Ishikawa (cell line): ENCODE results near the gene STAG3.
"Not testable (repeated sequence)": the region's sequence is repeated elsewhere in the genome, so short reads cannot be mapped to it uniquely, and the experiment has no call there.

Source experiments
- CEBPB ChIP-seq: IDR thresholded peaks from 2 replicates; pipeline ENCODE4 v1.6.1; 2012
- CREB1 ChIP-seq: IDR thresholded peaks from 2 replicates; pipeline ENCODE4 v1.6.1; 2012; ENCODE audit warnings: low read depth
- EGR1 ChIP-seq: IDR thresholded peaks from 2 replicates; pipeline ENCODE4 v1.6.1; 2012
- EP300 ChIP-seq: IDR thresholded peaks from 2 replicates; pipeline ENCODE4 v1.6.1; 2012; ENCODE audit warnings: borderline replicate concordance
- FOXM1 ChIP-seq: IDR thresholded peaks from 2 replicates; pipeline ENCODE4 v1.6.1; 2012; ENCODE audit warnings: low read depth, borderline replicate concordance
- NFIC ChIP-seq: IDR thresholded peaks from 2 replicates; pipeline ENCODE4 v1.6.1; 2012
- RAD21 ChIP-seq: IDR thresholded peaks from 2 replicates; pipeline ENCODE4 v1.6.1; 2012; ENCODE audit warnings: low read depth
- TAF1 ChIP-seq: IDR thresholded peaks from 2 replicates; pipeline ENCODE4 v1.6.1; 2012; ENCODE audit warnings: low read depth, mild to moderate bottlenecking
- TCF12 ChIP-seq: IDR thresholded peaks from 2 replicates; pipeline ENCODE4 v1.6.1; 2012; ENCODE audit warnings: low read depth
- TEAD4 ChIP-seq: IDR thresholded peaks from 2 replicates; pipeline ENCODE4 v1.6.1; 2012
- YY1 ChIP-seq: IDR thresholded peaks from 2 replicates; pipeline ENCODE4 v1.6.1; 2012; ENCODE audit warnings: low read depth
- ZBTB7A ChIP-seq: IDR thresholded peaks from 2 replicates; pipeline ENCODE4 v1.6.1; 2012; ENCODE audit warnings: low read depth
- TF ChIP-seq, protein P1 (sequence below): IDR thresholded peaks from 2 replicates; pipeline ENCODE4 v1.6.1; 2012
- TF ChIP-seq, protein P2 (sequence below): IDR thresholded peaks from 2 replicates; pipeline ENCODE4 v1.6.1; 2012; ENCODE audit warnings: low read depth, mild to moderate bottlenecking
- TF ChIP-seq, protein P3 (sequence below): IDR thresholded peaks from 2 replicates; pipeline ENCODE4 v1.6.1; 2012

The STAG3 gene

DNA sequence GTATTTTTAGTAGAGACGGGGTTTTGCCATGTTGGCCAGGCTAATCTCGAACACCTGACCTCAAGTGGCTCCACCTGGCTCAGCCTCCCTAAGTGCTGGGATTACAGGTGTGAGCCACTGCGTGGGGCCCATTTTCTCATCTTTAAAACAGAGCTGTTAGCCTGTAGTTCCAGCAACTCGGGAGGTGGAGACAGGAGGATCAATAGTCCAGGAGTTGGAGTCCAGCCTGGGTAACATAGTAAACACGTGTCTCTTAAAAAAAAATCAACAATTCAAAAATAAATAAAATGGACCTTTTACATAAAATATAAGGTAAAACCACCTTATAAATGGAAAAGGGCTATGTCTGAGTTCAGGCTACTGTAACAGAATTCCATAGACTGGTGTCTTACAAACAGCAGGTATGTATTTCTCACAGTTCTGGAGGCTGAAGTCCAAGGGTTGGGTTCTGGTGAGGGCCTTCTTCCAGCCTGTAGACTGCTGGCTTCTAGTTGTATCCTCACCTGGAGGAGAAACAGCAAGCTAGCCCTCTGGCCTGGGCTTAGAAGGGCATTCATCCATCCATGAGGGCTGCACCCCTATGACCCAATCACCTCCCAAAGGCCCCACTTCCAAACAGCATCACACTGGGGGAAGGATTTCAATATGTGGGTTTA, 35.0 kb downstream of the STAG3 start:
- TF ChIP-seq TAF1 (no peak), ZBTB7A (no peak), RAD21 (no peak), YY1 (no peak), CREB1 (no peak), FOXM1 (no peak), EP300 (no peak), TEAD4 (no peak), EGR1 (no peak), CEBPB (no peak)
- TF ChIP-seq, protein P1, sequence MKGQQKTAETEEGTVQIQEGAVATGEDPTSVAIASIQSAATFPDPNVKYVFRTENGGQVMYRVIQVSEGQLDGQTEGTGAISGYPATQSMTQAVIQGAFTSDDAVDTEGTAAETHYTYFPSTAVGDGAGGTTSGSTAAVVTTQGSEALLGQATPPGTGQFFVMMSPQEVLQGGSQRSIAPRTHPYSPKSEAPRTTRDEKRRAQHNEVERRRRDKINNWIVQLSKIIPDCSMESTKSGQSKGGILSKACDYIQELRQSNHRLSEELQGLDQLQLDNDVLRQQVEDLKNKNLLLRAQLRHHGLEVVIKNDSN, result no peak
- TF ChIP-seq, protein P2, sequence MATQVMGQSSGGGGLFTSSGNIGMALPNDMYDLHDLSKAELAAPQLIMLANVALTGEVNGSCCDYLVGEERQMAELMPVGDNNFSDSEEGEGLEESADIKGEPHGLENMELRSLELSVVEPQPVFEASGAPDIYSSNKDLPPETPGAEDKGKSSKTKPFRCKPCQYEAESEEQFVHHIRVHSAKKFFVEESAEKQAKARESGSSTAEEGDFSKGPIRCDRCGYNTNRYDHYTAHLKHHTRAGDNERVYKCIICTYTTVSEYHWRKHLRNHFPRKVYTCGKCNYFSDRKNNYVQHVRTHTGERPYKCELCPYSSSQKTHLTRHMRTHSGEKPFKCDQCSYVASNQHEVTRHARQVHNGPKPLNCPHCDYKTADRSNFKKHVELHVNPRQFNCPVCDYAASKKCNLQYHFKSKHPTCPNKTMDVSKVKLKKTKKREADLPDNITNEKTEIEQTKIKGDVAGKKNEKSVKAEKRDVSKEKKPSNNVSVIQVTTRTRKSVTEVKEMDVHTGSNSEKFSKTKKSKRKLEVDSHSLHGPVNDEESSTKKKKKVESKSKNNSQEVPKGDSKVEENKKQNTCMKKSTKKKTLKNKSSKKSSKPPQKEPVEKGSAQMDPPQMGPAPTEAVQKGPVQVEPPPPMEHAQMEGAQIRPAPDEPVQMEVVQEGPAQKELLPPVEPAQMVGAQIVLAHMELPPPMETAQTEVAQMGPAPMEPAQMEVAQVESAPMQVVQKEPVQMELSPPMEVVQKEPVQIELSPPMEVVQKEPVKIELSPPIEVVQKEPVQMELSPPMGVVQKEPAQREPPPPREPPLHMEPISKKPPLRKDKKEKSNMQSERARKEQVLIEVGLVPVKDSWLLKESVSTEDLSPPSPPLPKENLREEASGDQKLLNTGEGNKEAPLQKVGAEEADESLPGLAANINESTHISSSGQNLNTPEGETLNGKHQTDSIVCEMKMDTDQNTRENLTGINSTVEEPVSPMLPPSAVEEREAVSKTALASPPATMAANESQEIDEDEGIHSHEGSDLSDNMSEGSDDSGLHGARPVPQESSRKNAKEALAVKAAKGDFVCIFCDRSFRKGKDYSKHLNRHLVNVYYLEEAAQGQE, result no peak

DNA sequence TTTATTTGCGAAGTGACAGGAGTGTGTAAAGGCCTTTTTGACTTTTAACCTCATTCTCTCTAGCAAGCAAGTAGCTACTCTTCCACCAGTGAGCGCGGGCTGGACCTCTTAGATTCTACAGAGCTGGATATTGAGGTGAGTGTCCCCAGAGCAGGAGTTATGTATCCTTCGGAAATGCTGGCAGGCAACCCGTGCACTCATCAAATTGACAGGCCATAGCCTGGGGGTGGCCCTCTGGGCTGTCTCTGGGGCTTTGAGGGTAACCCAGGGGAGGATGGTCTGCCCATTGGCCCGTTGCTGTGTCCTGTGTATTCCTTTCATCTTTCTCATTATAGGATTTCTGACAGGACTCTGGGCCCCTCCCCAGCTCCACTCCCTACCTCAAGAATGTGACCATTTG, 36.0 kb downstream of the STAG3 start:
- TF ChIP-seq EP300, result no peak
- TF ChIP-seq ZBTB7A, result no peak
- no peak for TF ChIP-seq RAD21

DNA sequence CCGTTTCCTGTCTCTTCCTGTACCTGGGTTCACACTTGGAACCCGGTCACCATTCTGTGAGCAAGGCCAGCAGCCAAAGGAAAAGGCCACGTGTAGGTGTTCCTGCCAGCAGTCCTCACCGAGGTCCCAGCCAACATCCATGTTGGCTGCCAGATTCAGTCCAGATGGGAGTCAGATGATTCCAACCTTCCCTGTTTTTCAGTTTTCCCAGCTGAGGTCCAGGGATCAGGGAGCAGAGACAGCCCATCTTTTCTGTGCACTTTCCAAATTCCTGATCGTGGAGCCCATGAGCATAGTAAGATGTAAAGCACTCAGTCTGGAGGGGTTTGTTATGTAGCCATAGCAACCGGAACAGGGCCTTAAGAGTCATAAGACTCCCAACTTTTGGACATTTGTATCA, 38.2 kb downstream of the STAG3 start:
- TF ChIP-seq ZBTB7A (no peak), NFIC (no peak), RAD21 (no peak), TAF1 (no peak)
- TF ChIP-seq, protein P1, result no peak

DNA sequence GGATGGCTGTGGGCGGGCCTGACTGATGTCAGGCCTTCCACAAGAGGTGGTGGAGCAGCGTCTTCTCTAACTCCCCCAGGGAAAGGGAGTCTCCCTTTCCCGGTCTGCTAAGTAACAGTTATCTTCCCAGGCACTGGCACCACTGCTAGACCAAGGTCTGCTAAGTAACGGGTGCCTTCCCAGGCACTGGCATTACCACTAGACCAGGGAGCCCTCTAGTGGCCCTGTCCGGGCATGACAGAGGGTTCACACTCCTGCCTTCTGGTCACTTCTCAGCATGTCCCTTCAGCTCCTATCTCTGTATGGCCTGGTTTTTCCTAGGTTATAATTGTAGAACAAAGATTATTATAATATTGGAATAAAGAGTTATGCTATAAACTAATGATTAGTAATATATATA, 40.2 kb downstream of the STAG3 start:
- TF ChIP-seq RAD21, result peak; percentile 44

DNA sequence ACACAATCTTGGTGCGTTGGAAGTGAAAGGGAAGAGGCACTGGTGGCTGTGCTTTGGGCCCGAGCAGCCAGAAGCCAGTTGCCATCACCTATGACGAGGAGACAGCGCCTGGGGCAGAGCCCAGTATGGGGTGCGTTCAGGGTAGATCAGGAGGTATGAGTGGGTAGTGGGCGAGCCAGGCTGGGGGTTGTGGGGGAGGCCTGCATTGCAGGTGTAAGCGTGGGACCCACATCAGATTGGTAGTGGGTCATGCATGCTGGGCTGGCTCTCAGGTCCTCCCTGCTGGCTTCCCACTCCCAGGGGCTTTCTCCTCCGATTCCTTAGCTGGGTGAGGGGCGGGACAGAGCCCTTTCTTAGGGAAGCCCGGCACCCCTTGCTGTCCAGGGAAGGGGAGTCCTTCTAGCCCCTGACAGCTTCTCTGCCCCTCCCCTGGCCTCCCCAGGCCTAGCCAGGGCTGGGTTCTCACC, 41.6 kb downstream of the STAG3 start:
- no peak for TF ChIP-seq TCF12
- no peak for TF ChIP-seq EGR1
- no peak for TF ChIP-seq YY1
- no peak for TF ChIP-seq FOXM1
- no peak for TF ChIP-seq TAF1
- TF ChIP-seq NFIC, result no peak
- TF ChIP-seq, protein P2, result no peak
- TF ChIP-seq EP300, result no peak
- no peak for TF ChIP-seq RAD21
- no peak for TF ChIP-seq TEAD4
- TF ChIP-seq CREB1, result no peak
- TF ChIP-seq ZBTB7A, result no peak
- no peak for TF ChIP-seq CEBPB
- TF ChIP-seq, protein P1, result no peak
- TF ChIP-seq, protein P3, sequence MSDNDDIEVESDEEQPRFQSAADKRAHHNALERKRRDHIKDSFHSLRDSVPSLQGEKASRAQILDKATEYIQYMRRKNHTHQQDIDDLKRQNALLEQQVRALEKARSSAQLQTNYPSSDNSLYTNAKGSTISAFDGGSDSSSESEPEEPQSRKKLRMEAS, result no peak

DNA sequence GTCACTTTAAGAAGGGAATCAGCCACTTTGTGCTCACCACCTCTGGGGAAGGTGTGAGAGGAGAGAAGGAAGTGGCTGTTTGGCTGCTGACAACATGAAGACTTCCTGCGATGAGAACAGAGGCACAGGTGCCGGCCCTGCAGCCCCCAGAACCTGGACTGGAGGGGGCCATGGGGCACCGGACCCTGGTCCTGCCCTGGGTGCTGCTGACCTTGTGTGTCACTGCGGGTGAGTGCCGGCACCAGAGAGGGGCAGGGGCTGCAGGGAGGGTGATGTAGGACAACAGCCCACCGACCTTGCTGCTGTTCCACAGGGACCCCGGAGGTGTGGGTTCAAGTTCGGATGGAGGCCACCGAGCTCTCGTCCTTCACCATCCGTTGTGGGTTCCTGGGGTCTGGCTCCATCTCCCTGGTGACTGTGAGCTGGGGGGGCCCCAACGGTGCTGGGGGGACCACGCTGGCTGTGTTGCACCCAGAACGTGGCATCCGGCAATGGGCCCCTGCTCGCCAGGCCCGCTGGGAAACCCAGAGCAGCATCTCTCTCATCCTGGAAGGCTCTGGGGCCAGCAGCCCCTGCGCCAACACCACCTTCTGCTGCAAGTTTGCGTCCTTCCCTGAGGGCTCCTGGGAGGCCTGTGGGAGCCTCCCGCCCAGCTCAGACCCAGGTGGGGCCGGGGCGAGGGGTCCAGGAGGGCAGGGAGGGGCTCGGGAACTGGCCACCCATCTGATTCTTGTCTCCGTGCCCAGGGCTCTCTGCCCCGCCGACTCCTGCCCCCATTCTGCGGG, 42.3 kb downstream of the STAG3 start, which contains the start of gene PVRIG:
PVRIG (plus strand) TSS at position 149 of the 785 bp plus-strand sequence; CDS start at position 171, 22 bp downstream.
- TF ChIP-seq FOXM1, TEAD4, EP300: not testable (repeated sequence)
